SK-N-SH (cell line): ENCODE results near the gene FSD2. TPM values are rescaled to one million over a fixed set of nuclear protein-coding genes. Genes with fewer than 3 reads are reported as not detected.

Experiments
- CTCF ChIA-PET: fragments of 300-600, 350-600 bp; formaldehyde crosslinking; extraction: SDS; loops from one replicate; lab custom pipeline; 2021; lab: Yijun Ruan, JAX
- POLR2A ChIA-PET: fragments of 350-600 bp; sonication (Branson Sonifier 250); formaldehyde crosslinking; extraction: SDS; loops from one replicate; lab custom pipeline; 2020; ENCODE audit warnings: antibody characterized with exemption, inconsistent platforms; lab: Yijun Ruan, JAX
- DNase-seq: peaks from one replicate; pipeline ENCODE4 v3.0.0; 2012
- H2AFZ ChIP-seq: fragments of 200-600 bp; sonication (generic); 2 replicates; pipeline ENCODE4 v1.8.1; 2016; ENCODE audit warnings: antibody characterized with exemption, mild to moderate bottlenecking, low read depth
- H3F3A ChIP-seq: fragments of 200-600 bp; sonication (generic); replicated peaks from 2 replicates; pipeline ENCODE3; 2016; ENCODE audit warnings: antibody characterized with exemption, mild to moderate bottlenecking; ENCODE audit not compliant: insufficient read depth
- H3K27ac ChIP-seq, 2 experiments: fragments of 200-500 bp in 1 of 2; fragments of 200-600 bp in 1 of 2; sonication (Bioruptor generic) in 1 of 2; sonication (generic), shearing (Covaris generic) in 1 of 2; 2 replicates each; pipeline versions ENCODE4 v1.5.1 to v1.6.1; 2014 to 2016; ENCODE audit warnings: low read depth in 2 of 2, inconsistent platforms in 1 of 2, low read length in 1 of 2, mild to moderate bottlenecking in 1 of 2, mixed read lengths in 1 of 2
- H3K27me3 ChIP-seq: fragments of 200-600 bp; sonication (generic), shearing (Covaris generic); 2 replicates; pipeline ENCODE4 v1.6.1; 2016; ENCODE audit warnings: mixed run types; ENCODE audit not compliant: insufficient read depth
- H3K36me3 ChIP-seq, 2 experiments: fragments of 200-500 bp in 1 of 2; fragments of 200-600 bp in 1 of 2; sonication (Bioruptor generic) in 1 of 2; sonication (generic) in 1 of 2; replicated peaks in 1 of 2; 2 replicates each; pipeline versions ENCODE3 to v1.5.1; 2014 to 2016; ENCODE audit warnings: low read length in 1 of 2, mild to moderate bottlenecking in 1 of 2; ENCODE audit not compliant: insufficient read depth in 2 of 2, control insufficient read depth in 1 of 2
- H3K4me1 ChIP-seq, 2 experiments: fragments of 200-500 bp in 1 of 2; fragments of 200-600 bp in 1 of 2; sonication (Bioruptor generic) in 1 of 2; sonication (generic), shearing (Covaris generic) in 1 of 2; 2 replicates each; pipeline versions ENCODE4 v1.5.1 to v1.6.1; 2014 to 2016; ENCODE audit warnings: low read depth in 1 of 2, low read length in 1 of 2, mixed run types in 1 of 2; ENCODE audit not compliant: insufficient read depth in 2 of 2, control insufficient read depth in 1 of 2
- H3K4me2 ChIP-seq: fragments of 200-600 bp; sonication (generic), shearing (Covaris generic); 2 replicates; pipeline ENCODE4 v1.6.1; 2017; ENCODE audit warnings: mixed run types
- H3K4me3 ChIP-seq, 2 experiments: fragments of 200-500 bp in 1 of 2; fragments of 200-600 bp in 1 of 2; sonication (Bioruptor generic) in 1 of 2; sonication (generic), shearing (Covaris generic) in 1 of 2; 2 replicates each; pipeline versions ENCODE4 v1.5.1 to v1.8.1; 2014 to 2016; ENCODE audit warnings: low read depth in 2 of 2, inconsistent platforms in 1 of 2, low read length in 1 of 2, mild to moderate bottlenecking in 1 of 2, mixed read lengths in 1 of 2, moderate library complexity in 1 of 2
- H3K79me2 ChIP-seq: fragments of 200-600 bp; sonication (generic); 2 replicates; pipeline ENCODE4 v1.8.1; 2017; ENCODE audit warnings: mild to moderate bottlenecking; ENCODE audit not compliant: insufficient read depth
- H3K9ac ChIP-seq: fragments of 200-600 bp; sonication (generic); 2 replicates; pipeline ENCODE4 v1.6.1; 2017; ENCODE audit warnings: mixed run types
- H3K9me2 ChIP-seq: fragments of 200-600 bp; sonication (generic); 2 replicates; pipeline ENCODE4 v1.6.1; 2017; ENCODE audit warnings: mixed run types
- H3K9me3 ChIP-seq: fragments of 200-600 bp; sonication (generic); 2 replicates; pipeline ENCODE4 v1.6.1; 2017; ENCODE audit warnings: mixed run types, mild to moderate bottlenecking, moderate library complexity
- H4K20me1 ChIP-seq: fragments of 200-600 bp; sonication (generic); 2 replicates; pipeline ENCODE4 v1.6.1; 2017; ENCODE audit warnings: mild to moderate bottlenecking, mixed run types; ENCODE audit not compliant: insufficient read depth
- CHD2 ChIP-seq: fragments of 150-350 bp; IDR thresholded peaks from 2 replicates; pipeline ENCODE4 v1.6.1; 2018; ENCODE audit warnings: low read length; ENCODE audit not compliant: partially characterized antibody
- ELF1 ChIP-seq: IDR thresholded peaks from 2 replicates; pipeline ENCODE4 v1.4.0; 2012
- EP300 ChIP-seq, 2 experiments: IDR thresholded peaks; 2 replicates each; pipeline versions ENCODE4 v1.4.0 to v1.6.1; 2012; ENCODE audit warnings: borderline replicate concordance in 1 of 2, low read depth in 1 of 2, low read length in 1 of 2
- EZH2phosphoT487 ChIP-seq: fragments of 200-600 bp; sonication (generic); IDR thresholded peaks from 2 replicates; pipeline ENCODE4 v1.6.1; 2017; ENCODE audit warnings: low read depth, mixed run types, mild to moderate bottlenecking, antibody characterized with exemption, moderate library complexity, borderline replicate concordance
- FOXM1 ChIP-seq: IDR thresholded peaks from 2 replicates; pipeline ENCODE4 v1.4.0; 2012; ENCODE audit warnings: low read depth, mild to moderate bottlenecking
- JUND ChIP-seq: IDR thresholded peaks from 2 replicates; pipeline ENCODE4 v1.4.0; 2012
- MEF2A ChIP-seq: IDR thresholded peaks from 2 replicates; pipeline ENCODE4 v1.4.0; 2012; ENCODE audit warnings: low read depth, borderline replicate concordance
- MXI1 ChIP-seq: IDR thresholded peaks from 2 replicates; pipeline ENCODE4 v1.6.1; 2012; ENCODE audit warnings: mild to moderate bottlenecking, low read depth, low read length, improper control_type of control experiment
- NFIC ChIP-seq: IDR thresholded peaks from 2 replicates; pipeline ENCODE4 v1.4.0; 2012; ENCODE audit warnings: borderline replicate concordance
- RAD21 ChIP-seq: IDR thresholded peaks from 2 replicates; pipeline ENCODE4 v1.6.1; 2012; ENCODE audit warnings: mild to moderate bottlenecking, low read length
- RCOR1 ChIP-seq: fragments of 150-350 bp; IDR thresholded peaks from 2 replicates; pipeline ENCODE4 v1.6.1; 2017; ENCODE audit warnings: antibody characterized with exemption, low read length
- SIN3A ChIP-seq: IDR thresholded peaks from 2 replicates; pipeline ENCODE4 v1.6.1; 2012; ENCODE audit warnings: low read depth, mild to moderate bottlenecking, low read length, moderate library complexity, borderline replicate concordance
- TCF12 ChIP-seq: IDR thresholded peaks from 2 replicates; pipeline ENCODE4 v1.4.0; 2012
- WGBS: methylation state at CpG from one replicate; pipeline ENCODE4 v1.1.6; 2017; ENCODE audit warnings: low lambda C conversion rate; 5-methylcytosine and 5-hydroxymethylcytosine counted together
- polyA plus RNA-seq, 3 experiments: library from polyadenylated mRNA; depleted of rRNA; stranded (reverse); fragments of >200 nt; gene quantifications; 2 replicates each; pipeline ENCODE4 v1.2.3, GENCODE V29; 2012
- TF ChIP-seq, protein P1 (sequence below): IDR thresholded peaks from 2 replicates; pipeline ENCODE4 v1.4.0; 2012; ENCODE audit warnings: low read depth, borderline replicate concordance
- TF ChIP-seq, protein P2 (sequence below): IDR thresholded peaks from 2 replicates; pipeline ENCODE4 v1.4.0; 2012; ENCODE audit warnings: low read depth, borderline replicate concordance
- TF ChIP-seq, protein P3 (sequence below): fragments of 150-350 bp; IDR thresholded peaks from 2 replicates; pipeline ENCODE4 v1.6.1; 2017; ENCODE audit warnings: antibody characterized with exemption, low read length, low read depth, borderline replicate concordance
- TF ChIP-seq, protein P4 (sequence below): IDR thresholded peaks from 2 replicates; pipeline ENCODE4 v1.4.0; 2012; ENCODE audit warnings: low read depth
- TF ChIP-seq, protein P5 (sequence below): fragments of 200-600 bp; sonication (generic); IDR thresholded peaks from 2 replicates; pipeline ENCODE4 v1.6.1; 2017; ENCODE audit warnings: antibody characterized with exemption, mild to moderate bottlenecking, moderate library complexity

The FSD2 gene
- polyA plus RNA-seq, 1 of the 3 experiments (the other 2 are of a cell fraction), result not detected

DNA sequence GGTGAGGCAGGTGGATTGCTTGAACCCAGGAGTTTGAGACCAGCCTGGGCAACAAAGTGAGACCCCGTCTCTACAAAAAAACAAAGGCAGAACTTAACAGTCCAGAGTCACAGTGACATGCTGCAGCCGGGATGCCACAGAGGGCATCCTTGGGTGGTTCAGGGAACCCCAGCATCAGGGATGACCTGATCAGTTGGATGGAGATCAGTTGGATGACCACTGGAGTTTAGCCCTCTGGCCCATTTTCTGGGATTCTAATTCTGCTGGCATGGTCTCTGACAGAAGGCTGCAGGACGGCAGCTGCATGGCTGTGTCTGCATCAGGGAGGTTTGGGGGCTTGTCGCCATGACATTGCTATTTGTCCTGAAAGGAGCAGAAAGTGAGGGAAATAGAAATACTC lies 23.4 kb upstream of the FSD2 start (continued):
- TF ChIP-seq MEF2A, result no peak
- no peak for TF ChIP-seq SIN3A
- TF ChIP-seq, protein P1, sequence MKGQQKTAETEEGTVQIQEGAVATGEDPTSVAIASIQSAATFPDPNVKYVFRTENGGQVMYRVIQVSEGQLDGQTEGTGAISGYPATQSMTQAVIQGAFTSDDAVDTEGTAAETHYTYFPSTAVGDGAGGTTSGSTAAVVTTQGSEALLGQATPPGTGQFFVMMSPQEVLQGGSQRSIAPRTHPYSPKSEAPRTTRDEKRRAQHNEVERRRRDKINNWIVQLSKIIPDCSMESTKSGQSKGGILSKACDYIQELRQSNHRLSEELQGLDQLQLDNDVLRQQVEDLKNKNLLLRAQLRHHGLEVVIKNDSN, result no peak
- TF ChIP-seq, protein P2, sequence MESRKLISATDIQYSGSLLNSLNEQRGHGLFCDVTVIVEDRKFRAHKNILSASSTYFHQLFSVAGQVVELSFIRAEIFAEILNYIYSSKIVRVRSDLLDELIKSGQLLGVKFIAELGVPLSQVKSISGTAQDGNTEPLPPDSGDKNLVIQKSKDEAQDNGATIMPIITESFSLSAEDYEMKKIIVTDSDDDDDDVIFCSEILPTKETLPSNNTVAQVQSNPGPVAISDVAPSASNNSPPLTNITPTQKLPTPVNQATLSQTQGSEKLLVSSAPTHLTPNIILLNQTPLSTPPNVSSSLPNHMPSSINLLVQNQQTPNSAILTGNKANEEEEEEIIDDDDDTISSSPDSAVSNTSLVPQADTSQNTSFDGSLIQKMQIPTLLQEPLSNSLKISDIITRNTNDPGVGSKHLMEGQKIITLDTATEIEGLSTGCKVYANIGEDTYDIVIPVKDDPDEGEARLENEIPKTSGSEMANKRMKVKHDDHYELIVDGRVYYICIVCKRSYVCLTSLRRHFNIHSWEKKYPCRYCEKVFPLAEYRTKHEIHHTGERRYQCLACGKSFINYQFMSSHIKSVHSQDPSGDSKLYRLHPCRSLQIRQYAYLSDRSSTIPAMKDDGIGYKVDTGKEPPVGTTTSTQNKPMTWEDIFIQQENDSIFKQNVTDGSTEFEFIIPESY, result no peak

DNA sequence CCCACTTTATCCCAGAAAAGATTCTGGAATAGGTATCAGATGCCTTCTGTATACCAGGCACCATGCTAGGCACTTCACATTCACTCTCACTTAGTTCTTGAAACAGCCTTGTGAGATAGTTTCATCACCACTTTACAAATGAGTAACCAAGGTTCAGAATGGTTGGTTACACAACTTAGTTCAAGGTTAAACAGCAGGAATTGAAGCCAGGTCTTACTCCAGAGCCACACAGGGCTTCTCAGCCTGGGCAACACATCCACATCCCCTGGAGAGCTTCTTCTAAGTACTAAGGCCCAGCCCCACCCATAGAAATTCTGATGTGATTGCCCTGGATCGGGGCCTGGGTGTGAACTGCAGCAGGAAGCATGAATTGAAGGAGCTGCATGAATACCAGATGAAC lies 22.2 kb upstream of the FSD2 start:
- Histone ChIP-seq H3K79me2 (no peaks in the 10 kb centered on the region), H3K4me3 (no peak overlapping the region), H4K20me1 (no peaks in the 10 kb centered on the region), H3K36me3 (peaks cover 52 to 72% of the 10 kb centered on the region in 2 experiments), H3K9me2 (no peaks in the 10 kb centered on the region), H3K4me1 (peaks cover 0 to 13% of the 10 kb centered on the region in 2 experiments), H2AFZ (no peak overlapping the region), H3K4me2 (no peak overlapping the region), H3K9ac (no peak overlapping the region), H3K9me3 (no peaks in the 10 kb centered on the region), H3K27me3 (no peaks in the 10 kb centered on the region), H3F3A (peaks cover 14% of the 10 kb centered on the region), H3K27ac (no peak overlapping the region)
- WGBS, result 57% methylated on average over 1 of the region's 1 CpG
- ChIA-PET CTCF (interaction anchor here (1.1 kb wide), 1 partner anchor 172 kb away, joined by 3 read pairs; no protein-coding TSS in a partner anchor), POLR2A (no interaction called here)
- no peak for DNase-seq
- TF ChIP-seq, protein P1, result no peak
- TF ChIP-seq NFIC (no peak), RCOR1 (no peak), CHD2 (no peak), JUND (no peak), TCF12 (no peak), ELF1 (no peak), EZH2phosphoT487 (no peak), SIN3A (no peak), MXI1 (no peak), RAD21 (no peak), EP300 (IDR thresholded peaks at IDR 0.05; ENCODE audit: borderline replicate concordance in 1 of 2, low read depth in 1 of 2, low read length in 1 of 2) (no peak), FOXM1 (no peak)
- TF ChIP-seq, protein P3, sequence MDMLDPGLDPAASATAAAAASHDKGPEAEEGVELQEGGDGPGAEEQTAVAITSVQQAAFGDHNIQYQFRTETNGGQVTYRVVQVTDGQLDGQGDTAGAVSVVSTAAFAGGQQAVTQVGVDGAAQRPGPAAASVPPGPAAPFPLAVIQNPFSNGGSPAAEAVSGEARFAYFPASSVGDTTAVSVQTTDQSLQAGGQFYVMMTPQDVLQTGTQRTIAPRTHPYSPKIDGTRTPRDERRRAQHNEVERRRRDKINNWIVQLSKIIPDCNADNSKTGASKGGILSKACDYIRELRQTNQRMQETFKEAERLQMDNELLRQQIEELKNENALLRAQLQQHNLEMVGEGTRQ, result no peak
- TF ChIP-seq, protein P4, sequence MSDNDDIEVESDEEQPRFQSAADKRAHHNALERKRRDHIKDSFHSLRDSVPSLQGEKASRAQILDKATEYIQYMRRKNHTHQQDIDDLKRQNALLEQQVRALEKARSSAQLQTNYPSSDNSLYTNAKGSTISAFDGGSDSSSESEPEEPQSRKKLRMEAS, result no peak
- TF ChIP-seq, protein P2, result no peak
- TF ChIP-seq, protein P5, sequence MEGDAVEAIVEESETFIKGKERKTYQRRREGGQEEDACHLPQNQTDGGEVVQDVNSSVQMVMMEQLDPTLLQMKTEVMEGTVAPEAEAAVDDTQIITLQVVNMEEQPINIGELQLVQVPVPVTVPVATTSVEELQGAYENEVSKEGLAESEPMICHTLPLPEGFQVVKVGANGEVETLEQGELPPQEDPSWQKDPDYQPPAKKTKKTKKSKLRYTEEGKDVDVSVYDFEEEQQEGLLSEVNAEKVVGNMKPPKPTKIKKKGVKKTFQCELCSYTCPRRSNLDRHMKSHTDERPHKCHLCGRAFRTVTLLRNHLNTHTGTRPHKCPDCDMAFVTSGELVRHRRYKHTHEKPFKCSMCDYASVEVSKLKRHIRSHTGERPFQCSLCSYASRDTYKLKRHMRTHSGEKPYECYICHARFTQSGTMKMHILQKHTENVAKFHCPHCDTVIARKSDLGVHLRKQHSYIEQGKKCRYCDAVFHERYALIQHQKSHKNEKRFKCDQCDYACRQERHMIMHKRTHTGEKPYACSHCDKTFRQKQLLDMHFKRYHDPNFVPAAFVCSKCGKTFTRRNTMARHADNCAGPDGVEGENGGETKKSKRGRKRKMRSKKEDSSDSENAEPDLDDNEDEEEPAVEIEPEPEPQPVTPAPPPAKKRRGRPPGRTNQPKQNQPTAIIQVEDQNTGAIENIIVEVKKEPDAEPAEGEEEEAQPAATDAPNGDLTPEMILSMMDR, result no peak
